ENCODE data around the gene EHD1.

Gene EHD1

DNA sequence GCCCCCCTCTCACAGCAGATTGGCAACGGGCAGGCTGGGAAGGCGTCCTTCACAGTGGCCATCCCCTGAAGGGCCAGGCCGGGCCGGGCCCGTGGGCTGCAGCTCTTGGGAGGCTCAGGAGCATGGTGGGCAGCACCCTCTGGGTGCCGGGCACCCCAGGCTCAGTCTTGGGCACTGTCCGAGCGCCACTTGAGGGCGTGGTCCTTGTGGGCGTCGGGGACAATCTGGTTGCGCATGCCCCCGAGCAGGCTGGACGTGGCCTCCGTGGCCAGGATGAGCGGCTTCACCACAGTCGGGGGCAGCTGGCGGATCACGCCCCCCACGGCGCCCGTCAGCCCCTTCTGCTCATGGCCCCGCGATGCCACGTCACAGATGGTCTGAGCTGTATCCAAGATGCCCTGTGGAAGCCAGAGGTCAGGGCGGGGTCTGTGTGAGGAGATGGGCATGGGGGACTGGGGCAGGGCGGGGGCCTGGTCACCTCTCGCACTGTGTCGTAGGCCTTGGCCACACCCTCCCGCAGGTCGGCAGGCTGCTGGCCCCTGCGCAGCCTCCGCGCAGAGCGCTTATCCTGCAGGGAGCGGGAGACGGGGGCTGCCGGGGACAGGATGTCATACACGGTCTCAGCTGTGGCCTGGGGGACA is 16.5 kb upstream of the EHD1 start:
- DNase-seq (ENCODE audit: insufficient read length) (no peak), FAIRE-seq (no peak)
- no peak for TF ChIP-seq POLR2A (IDR thresholded peaks at IDR 0.05; ENCODE audit: low read depth, low read length)
- TF ChIP-seq POLR2AphosphoS5 (IDR thresholded peaks at IDR 0.05; ENCODE audit: low read depth, low read length), result no peak
- TF ChIP-seq TAF1 (IDR thresholded peaks at IDR 0.05; ENCODE audit: borderline replicate concordance, low read depth, low read length), result no peak

DNA sequence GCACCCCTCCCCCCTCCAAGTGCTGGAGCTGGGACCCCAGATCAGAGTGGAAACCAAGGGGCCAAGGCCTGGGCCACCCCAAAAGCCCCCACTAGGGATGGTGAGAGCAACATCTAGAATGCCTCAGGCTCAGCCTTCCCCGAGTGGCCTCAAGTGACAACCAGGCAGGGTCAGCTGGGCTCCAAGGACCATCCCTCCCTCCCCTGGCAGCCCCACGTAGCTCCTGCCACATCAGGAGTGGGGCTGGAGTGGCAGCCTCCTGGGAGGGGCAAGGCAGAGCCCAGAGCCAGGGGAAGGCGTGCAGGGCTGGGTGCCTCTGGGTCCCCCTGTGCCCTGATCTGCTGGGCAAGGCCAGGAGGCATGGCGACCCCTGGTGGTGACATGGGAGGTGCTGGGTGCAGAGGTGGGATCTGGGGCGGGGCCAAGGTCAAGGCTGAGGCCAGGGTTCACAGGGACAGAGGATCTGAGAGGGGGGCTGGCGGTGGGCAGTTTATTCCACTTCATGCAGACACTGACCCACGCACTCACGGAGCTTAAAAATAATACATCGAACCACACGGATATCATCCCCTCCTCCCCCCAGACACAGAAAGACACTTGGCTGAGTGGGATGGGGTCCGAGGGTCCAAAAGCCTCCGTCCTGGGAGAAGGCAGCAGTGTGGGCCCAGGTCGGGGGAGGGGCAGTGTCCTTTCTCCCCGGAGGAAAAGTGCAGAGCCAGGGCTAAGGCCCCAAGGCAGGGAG is 15.8 kb upstream of the EHD1 start:
- peak; percentile 100 for FAIRE-seq
- peak; percentile 99 for DNase-seq (ENCODE audit: insufficient read length)
- TF ChIP-seq POLR2AphosphoS5 (IDR thresholded peaks at IDR 0.05; ENCODE audit: low read depth, low read length), result no peak
- no peak for TF ChIP-seq TAF1 (IDR thresholded peaks at IDR 0.05; ENCODE audit: borderline replicate concordance, low read depth, low read length)
- no peak for TF ChIP-seq POLR2A (IDR thresholded peaks at IDR 0.05; ENCODE audit: low read depth, low read length)

DNA sequence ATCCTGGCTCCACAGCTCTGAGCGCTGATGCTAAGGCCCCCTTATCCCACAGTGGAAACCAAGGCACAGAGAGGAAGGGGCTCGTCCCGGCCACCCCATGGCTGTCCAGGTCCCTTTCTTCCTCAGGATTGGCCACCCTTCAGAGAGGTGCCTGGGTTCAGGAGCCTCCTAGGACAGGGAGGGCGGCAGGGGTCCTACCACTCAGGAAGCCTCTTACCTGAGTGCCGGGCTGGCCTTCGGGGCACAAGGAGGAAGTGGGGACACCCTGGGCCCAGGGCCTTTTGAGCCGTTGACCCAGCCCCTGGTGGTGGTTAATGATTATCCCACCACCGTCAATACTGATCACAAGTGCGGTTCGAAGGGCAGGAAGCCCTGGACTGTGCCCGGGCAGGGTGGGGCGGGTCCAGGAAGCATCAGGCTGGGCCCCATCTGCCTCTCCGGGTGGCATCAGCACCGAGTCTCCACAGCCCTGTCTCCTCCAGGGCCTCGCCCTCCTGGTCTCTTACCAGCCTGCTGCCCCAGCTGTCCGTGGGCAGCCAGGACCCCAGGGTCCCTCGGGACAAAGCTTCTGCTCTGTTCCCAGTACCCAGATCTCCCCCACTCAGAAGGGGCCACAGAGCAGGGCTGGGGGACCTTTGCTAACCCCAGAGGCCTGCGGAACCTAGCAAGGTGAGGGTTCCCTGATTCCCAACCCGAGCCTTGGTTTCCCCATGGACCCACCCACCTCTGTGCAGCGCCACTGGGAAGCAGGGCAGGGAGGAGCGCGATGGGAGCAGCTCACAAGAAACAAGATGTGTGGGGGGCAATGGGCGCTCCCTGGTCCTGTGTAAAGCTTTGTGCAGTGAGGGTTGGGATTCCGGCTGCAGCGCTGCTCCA is 15.0 kb upstream of the EHD1 start:
- DNase-seq (ENCODE audit: insufficient read length), result no peak
- FAIRE-seq, result peak; percentile 74
- TF ChIP-seq TAF1 (IDR thresholded peaks at IDR 0.05; ENCODE audit: borderline replicate concordance, low read depth, low read length), result no peak
- no peak for TF ChIP-seq POLR2A (IDR thresholded peaks at IDR 0.05; ENCODE audit: low read depth, low read length)

GRCh38 chr11:64892838-64893193 is 14.4 kb upstream of the EHD1 start:
- no peak for TF ChIP-seq POLR2AphosphoS5 (IDR thresholded peaks at IDR 0.05; ENCODE audit: low read depth, low read length)
- no peak for TF ChIP-seq POLR2A (IDR thresholded peaks at IDR 0.05; ENCODE audit: low read depth, low read length)
- no peak for TF ChIP-seq TAF1 (IDR thresholded peaks at IDR 0.05; ENCODE audit: borderline replicate concordance, low read depth, low read length)
- no peak for FAIRE-seq
- DNase-seq (ENCODE audit: insufficient read length), result no peak

GRCh38 chr11:64892411-64892831 is 14.0 kb upstream of the EHD1 start:
- TF ChIP-seq TAF1 (IDR thresholded peaks at IDR 0.05; ENCODE audit: borderline replicate concordance, low read depth, low read length) (no peak), POLR2AphosphoS5 (IDR thresholded peaks at IDR 0.05; ENCODE audit: low read depth, low read length) (no peak), POLR2A (IDR thresholded peaks at IDR 0.05; ENCODE audit: low read depth, low read length) (no peak)
- no peak for FAIRE-seq

DNA sequence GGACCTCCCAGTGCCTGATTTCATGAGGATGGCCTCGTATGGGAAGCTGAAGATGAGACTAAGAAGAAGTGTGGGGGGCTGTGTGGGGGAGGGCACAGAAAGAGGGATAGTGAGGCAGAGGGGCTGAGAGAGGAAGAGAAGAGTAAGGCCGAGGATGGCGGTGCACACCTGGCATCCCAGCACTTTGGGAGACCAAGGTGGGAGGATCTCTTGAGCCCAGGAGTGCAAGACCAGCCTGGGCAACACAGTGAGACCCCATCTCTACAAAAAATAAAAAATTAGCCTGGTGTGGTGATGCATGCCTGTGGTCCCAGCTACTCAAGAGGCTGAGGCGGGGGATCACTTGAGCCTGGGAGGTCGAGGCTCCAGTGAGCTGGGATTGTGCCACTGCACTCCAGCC is 13.5 kb upstream of the EHD1 start:
- TF ChIP-seq POLR2A (IDR thresholded peaks at IDR 0.05; ENCODE audit: low read depth, low read length) (no peak), POLR2AphosphoS5 (IDR thresholded peaks at IDR 0.05; ENCODE audit: low read depth, low read length) (no peak), TAF1 (IDR thresholded peaks at IDR 0.05; ENCODE audit: borderline replicate concordance, low read depth, low read length) (no peak)
- FAIRE-seq, result no peak
- DNase-seq (ENCODE audit: insufficient read length), result no peak

More at GRCh38 chr11:64892411-64892831, 14.0 kb upstream of the EHD1 start:
- no peak for DNase-seq (ENCODE audit: insufficient read length)

DNA sequence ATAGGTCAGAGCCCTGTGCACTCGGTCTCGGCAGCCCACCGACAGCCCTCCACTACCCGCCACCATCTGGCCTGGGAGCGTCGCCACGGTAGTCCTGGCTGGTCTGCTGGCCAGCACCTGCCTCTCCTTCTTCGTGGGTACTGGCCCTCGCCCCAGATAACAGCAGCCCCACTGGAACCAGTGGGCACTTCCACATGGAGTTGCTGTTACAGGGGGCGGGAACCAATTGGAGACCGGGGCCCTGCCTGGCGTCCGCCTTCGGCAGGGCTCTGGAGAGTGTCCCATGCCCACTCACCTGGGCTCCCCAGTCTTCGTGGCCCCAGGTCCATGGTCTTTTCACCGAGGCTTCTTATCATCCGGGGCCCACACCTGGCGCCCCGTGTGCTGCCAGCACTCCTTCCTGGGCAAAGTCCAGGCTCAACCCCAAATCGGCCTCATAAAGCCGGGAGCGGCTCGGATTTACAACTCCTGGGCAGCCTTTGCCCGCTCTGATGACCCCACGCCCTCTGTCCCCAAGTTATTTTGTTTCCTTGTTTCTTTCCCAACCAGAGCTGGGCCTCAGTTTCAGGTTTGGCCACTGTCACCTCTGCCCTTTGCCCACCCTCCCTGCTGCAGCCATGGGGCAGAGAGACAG is 12.9 kb upstream of the EHD1 start:
- FAIRE-seq (no peak), DNase-seq (ENCODE audit: insufficient read length) (no peak)
- TF ChIP-seq TAF1 (IDR thresholded peaks at IDR 0.05; ENCODE audit: borderline replicate concordance, low read depth, low read length), result no peak
- no peak for TF ChIP-seq POLR2AphosphoS5 (IDR thresholded peaks at IDR 0.05; ENCODE audit: low read depth, low read length)
- TF ChIP-seq POLR2A (IDR thresholded peaks at IDR 0.05; ENCODE audit: low read depth, low read length), result no peak

DNA sequence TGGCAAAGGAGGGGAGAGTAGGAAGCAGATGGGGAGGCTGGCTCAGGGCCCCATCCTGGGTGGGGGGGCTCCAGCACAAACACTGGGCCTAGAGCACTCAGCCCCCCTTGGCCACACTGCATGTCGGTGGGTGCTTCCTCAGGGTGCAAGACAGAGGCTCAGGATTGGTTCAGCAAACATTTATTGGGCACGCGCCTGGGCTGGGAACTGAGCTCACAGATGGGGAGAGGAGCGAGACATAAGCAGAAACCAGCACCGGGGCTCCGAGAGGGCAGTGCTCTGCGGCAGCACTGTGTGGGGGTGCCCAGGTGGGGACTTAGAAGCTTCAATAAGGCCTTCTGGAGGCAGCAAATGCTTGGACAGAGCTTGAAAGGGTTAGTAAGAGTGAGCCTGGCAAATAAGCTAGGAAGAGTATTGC is 12.1 kb upstream of the EHD1 start:
- no peak for FAIRE-seq
- DNase-seq (ENCODE audit: insufficient read length), result no peak
- TF ChIP-seq TAF1 (IDR thresholded peaks at IDR 0.05; ENCODE audit: borderline replicate concordance, low read depth, low read length), result no peak
- no peak for TF ChIP-seq POLR2A (IDR thresholded peaks at IDR 0.05; ENCODE audit: low read depth, low read length)
- no peak for TF ChIP-seq POLR2AphosphoS5 (IDR thresholded peaks at IDR 0.05; ENCODE audit: low read depth, low read length)

- TF ChIP-seq POLR2AphosphoS5 (IDR thresholded peaks at IDR 0.05; ENCODE audit: low read depth, low read length) (no peak), POLR2A (IDR thresholded peaks at IDR 0.05; ENCODE audit: low read depth, low read length) (no peak), TAF1 (IDR thresholded peaks at IDR 0.05; ENCODE audit: borderline replicate concordance, low read depth, low read length) (no peak)
- FAIRE-seq, result no peak
- no peak for DNase-seq (ENCODE audit: insufficient read length)
Measured at GRCh38 chr11:64888729-64889511, 10.5 kb upstream of the EHD1 start.

- DNase-seq (ENCODE audit: insufficient read length) (no peak), FAIRE-seq (no peak)
- no peak for TF ChIP-seq POLR2A (IDR thresholded peaks at IDR 0.05; ENCODE audit: low read depth, low read length)
- no peak for TF ChIP-seq TAF1 (IDR thresholded peaks at IDR 0.05; ENCODE audit: borderline replicate concordance, low read depth, low read length)
- no peak for TF ChIP-seq POLR2AphosphoS5 (IDR thresholded peaks at IDR 0.05; ENCODE audit: low read depth, low read length)
Measured at GRCh38 chr11:64888406-64888728, 9.9 kb upstream of the EHD1 start.
